Spinal cord (tissue), 10 donors: Measurements from ENCODE around the gene GARIN5A. TPM values are rescaled to one million over a fixed set of nuclear protein-coding genes. Genes with fewer than 3 reads are reported as not detected.

Source experiments
- DNase-seq, 6 donors: peaks; one replicate each; pipeline versions ENCODE4 v3.0.0 to v3.0.0-alpha.2; 2013 to 2015; ENCODE audit warnings: low spot score in 6 of 6, low read depth in 4 of 6
- H3K27ac ChIP-seq: one replicate; pipeline ENCODE4 v1.5.1; 2013; ENCODE audit warnings: low read depth, low read length, control low read depth
- H3K27me3 ChIP-seq: one replicate; pipeline ENCODE4 v1.6.1; 2013; ENCODE audit warnings: low read length; ENCODE audit not compliant: control insufficient read depth, insufficient read depth
- H3K36me3 ChIP-seq: one replicate; pipeline ENCODE4 v1.6.1; 2013; ENCODE audit warnings: low read length; ENCODE audit not compliant: control insufficient read depth, insufficient read depth
- H3K4me1 ChIP-seq: one replicate; pipeline ENCODE4 v1.6.1; 2013; ENCODE audit warnings: low read length; ENCODE audit not compliant: control insufficient read depth, insufficient read depth
- H3K4me3 ChIP-seq: one replicate; pipeline ENCODE4 v1.5.1; 2013; ENCODE audit warnings: low read depth, low read length, control low read depth
- H3K9me3 ChIP-seq: one replicate; pipeline ENCODE4 v1.6.1; 2013; ENCODE audit warnings: low read length; ENCODE audit not compliant: control insufficient read depth, insufficient read depth
- WGBS: methylation state at CpG from one replicate; pipeline ENCODE4 v1.1.5; 2013; ENCODE audit warnings: missing lambda C conversion rate; ENCODE audit not compliant: insufficient coverage; 5-methylcytosine and 5-hydroxymethylcytosine counted together
- polyA plus RNA-seq, 2 donors: library from polyadenylated mRNA; unstranded; fragments of 120-200 nt; gene quantifications; one replicate each; pipeline ENCODE4 v1.2.1, GENCODE V29; 2013; ENCODE audit not compliant: insufficient read length in 2 of 2
- total RNA-seq, 2 donors: library from RNA; depleted of rRNA in 1 of 2; stranded (reverse); fragments of 120-200 nt in 1 of 2; fragments of >200 nt in 1 of 2; gene quantifications; one replicate each; pipeline versions ENCODE4 v1.2.3 to v1.2.4, GENCODE V29; 2013 to 2014
- donor health status: healthy.

GARIN5A gene
- total and polyA plus RNA-seq, 4 donors = 4.2 to 14.1 (median 8.7) TPM

DNA sequence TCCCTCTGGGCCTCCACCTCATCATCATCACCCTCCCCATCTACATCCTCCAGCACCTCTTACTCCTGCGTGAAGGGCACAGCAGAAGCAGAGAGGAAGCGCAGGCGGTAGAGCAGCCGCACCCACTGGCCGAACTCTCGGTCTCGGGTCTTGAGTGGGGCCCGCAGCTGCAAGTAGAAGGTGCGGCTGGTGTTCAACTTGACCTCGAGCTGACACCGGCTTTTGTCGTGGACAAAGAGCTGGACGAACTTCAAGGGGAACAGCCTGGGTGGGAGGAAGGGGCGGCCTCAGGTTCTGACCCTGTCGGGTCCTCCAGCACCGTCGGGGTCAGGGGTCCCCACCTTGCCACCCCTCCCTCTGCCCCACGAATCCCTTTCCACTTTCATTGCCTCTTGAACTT is 9.1 kb downstream of the GARIN5A start:
- Histone ChIP-seq H3K9me3 (no peaks in the 10 kb centered on the region), H3K4me3 (no peak overlapping the region), H3K4me1 (peaks cover 12% of the 10 kb centered on the region), H3K36me3 (peaks cover 9% of the 10 kb centered on the region), H3K27me3 (no peaks in the 10 kb centered on the region), H3K27ac (no peak overlapping the region)
- DNase-seq = no peak
- 77% methylated on average over 18 of the region's 18 CpGs for WGBS

DNA sequence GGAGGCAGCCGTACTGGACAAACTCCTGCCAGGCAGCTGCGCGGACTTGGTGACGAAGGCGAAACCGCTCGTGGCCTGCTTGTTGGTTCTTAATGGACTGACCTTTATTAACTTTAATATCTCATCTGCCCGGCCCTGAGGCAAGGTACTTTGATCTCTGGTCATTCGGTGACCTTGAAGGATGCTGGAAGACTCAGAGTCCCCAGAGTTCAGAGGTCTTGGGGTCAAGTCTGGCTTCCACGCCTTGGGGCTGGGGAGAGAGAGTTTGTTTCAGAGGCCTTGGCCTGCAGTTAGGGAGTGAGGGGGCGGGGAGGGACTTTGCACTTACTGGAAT is 10.0 kb downstream of the GARIN5A start:
- Histone ChIP-seq H3K27me3 (no peaks in the 10 kb centered on the region), H3K27ac (no peak overlapping the region), H3K9me3 (no peaks in the 10 kb centered on the region), H3K4me1 (peaks cover 12% of the 10 kb centered on the region), H3K4me3 (no peak overlapping the region), H3K36me3 (peaks cover 9% of the 10 kb centered on the region)
- 59% methylated on average over 4 of the region's 11 CpGs for WGBS
- DNase-seq = no peak

- Histone ChIP-seq H3K36me3 (peaks cover 9% of the 10 kb centered on the region), H3K27ac (no peak overlapping the region), H3K9me3 (no peaks in the 10 kb centered on the region), H3K4me1 (peaks cover 12% of the 10 kb centered on the region), H3K27me3 (no peaks in the 10 kb centered on the region), H3K4me3 (no peak overlapping the region)
- DNase-seq = peak in 1 of 6 donors; percentile 31
- 25% methylated on average over 26 of the region's 29 CpGs for WGBS
Measured at GRCh38 chr19:50465986-50466705, 10.5 kb downstream of the GARIN5A start.

DNA sequence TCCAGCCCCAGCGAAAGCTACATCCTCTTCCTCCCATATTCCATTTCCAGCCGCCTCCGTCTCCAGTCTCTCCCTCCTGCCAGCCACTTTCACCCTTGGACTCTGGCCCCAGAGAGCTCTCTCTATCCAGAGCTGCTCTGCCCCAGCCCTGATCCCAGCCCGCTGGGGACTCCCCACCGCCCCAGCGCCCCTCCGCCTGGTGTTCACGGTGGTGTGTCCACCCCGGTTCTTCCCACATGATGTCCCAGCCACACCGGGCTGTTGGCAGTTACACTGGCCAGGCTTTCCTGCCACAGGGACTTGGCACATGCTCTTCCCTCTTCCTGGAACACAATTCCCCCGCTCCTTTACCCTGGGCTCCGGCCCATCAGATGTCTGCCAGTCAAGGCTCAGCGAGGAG is 11.6 kb downstream of the GARIN5A start:
- Histone ChIP-seq H3K9me3 (no peaks in the 10 kb centered on the region), H3K4me1 (peaks cover 12% of the 10 kb centered on the region), H3K27me3 (peaks cover 1% of the 10 kb centered on the region), H3K36me3 (peaks cover 9% of the 10 kb centered on the region), H3K27ac (no peak overlapping the region), H3K4me3 (no peak overlapping the region)
- no peak for DNase-seq
- 91% methylated on average over 13 of the region's 13 CpGs for WGBS

DNA sequence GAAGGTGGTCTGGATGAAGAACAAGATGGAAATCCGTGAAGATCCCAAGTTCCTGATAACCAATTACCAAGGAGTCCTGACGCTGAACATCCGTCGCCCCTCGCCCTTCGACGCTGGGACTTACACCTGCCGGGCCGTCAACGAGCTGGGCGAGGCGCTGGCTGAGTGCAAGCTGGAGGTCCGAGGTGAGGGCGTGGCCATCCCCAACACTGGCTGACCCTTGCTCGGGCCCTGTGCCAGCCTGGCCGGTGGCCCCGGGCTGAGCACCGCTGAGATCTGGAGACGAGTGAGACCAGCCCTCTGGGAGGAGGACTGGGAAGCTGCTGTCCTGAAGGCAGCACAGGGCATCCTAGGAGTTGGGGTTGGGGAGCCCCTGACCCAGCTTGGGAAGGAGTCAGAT is 12.3 kb downstream of the GARIN5A start:
- 92% methylated on average over 19 of the region's 19 CpGs for WGBS
- H3K27ac ChIP-seq = no peak overlapping the region
- no peak overlapping the region for H3K4me3 ChIP-seq
- H3K36me3 ChIP-seq = peaks cover 9% of the 10 kb centered on the region
- H3K9me3 ChIP-seq = no peaks in the 10 kb centered on the region
- peaks cover 3% of the 10 kb centered on the region for H3K27me3 ChIP-seq
- no peak for DNase-seq
- peaks cover 12% of the 10 kb centered on the region for H3K4me1 ChIP-seq

DNA sequence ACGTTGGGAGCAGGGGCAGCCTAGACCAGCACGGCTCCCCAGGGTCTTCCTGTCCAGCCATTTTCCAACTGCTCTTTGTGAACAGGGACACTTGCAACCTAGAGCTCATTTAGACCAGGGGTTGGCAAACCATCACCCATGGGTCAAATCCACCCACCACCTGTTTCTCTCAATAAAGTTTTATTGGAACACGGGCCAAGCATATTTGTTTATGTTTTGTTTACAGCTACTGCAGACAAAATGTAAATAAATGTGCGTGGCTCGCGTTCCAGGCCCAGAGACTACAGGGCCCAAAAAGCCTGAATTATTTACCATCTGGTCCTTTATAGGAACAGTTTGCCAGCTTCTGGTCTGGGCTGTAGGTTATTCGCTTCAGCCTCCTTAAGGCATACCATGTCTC is 13.7 kb downstream of the GARIN5A start:
- WGBS = 81% methylated on average over 7 of the region's 7 CpGs
- Histone ChIP-seq H3K27me3 (peaks cover 11% of the 10 kb centered on the region), H3K9me3 (no peaks in the 10 kb centered on the region), H3K36me3 (peaks cover 9% of the 10 kb centered on the region), H3K4me1 (peaks cover 17% of the 10 kb centered on the region), H3K27ac (no peak overlapping the region), H3K4me3 (no peak overlapping the region)
- DNase-seq = no peak

GRCh38 chr19:50461066-50461875 is 15.4 kb downstream of the GARIN5A start:
- Histone ChIP-seq H3K27me3 (peaks cover 16% of the 10 kb centered on the region), H3K9me3 (no peaks in the 10 kb centered on the region), H3K4me1 (peaks cover 10% of the 10 kb centered on the region), H3K36me3 (peaks cover 7% of the 10 kb centered on the region), H3K27ac (no peak overlapping the region), H3K4me3 (no peak overlapping the region)
- 30% methylated on average over 18 of the region's 28 CpGs for WGBS
- peak in 5 of 6 donors; percentile 23 to 79 (median 35) for DNase-seq

GRCh38 chr19:50460161-50460765 is 16.4 kb downstream of the GARIN5A start:
- 47% methylated on average over 13 of the region's 13 CpGs for WGBS
- H3K36me3 ChIP-seq = peaks cover 6% of the 10 kb centered on the region
- no peak overlapping the region for H3K27ac ChIP-seq
- peaks cover 16% of the 10 kb centered on the region for H3K27me3 ChIP-seq
- no peak overlapping the region for H3K4me3 ChIP-seq
- H3K4me1 ChIP-seq = peaks cover 5% of the 10 kb centered on the region
- no peaks in the 10 kb centered on the region for H3K9me3 ChIP-seq
- DNase-seq = no peak

DNA sequence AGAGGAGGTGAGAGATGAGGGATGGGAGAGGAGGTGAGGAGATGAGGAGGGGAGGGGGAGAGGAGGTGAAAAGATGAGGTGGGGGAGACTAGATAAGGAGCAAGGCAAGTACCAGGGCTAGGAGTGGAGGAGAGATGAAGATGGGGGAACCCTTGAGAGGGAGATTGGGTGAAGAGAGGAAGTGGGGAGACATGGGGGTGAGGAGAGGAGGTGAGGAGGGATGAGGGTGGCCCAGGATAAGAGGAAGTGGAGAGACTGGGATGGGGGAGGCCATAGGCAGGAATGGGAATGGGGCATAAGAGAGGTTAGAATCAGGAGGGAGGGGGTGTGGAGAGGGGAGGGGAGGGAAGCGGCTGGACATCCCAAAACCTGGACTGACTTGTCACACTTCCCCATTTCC is 17.0 kb downstream of the GARIN5A start:
- no CpG with 5 or more reads among the region's 1 CpG for WGBS
- H3K27ac ChIP-seq = no peak overlapping the region
- no peaks in the 10 kb centered on the region for H3K9me3 ChIP-seq
- H3K36me3 ChIP-seq = peaks cover 3% of the 10 kb centered on the region
- H3K4me1 ChIP-seq = peaks cover 5% of the 10 kb centered on the region
- peaks cover 16% of the 10 kb centered on the region for H3K27me3 ChIP-seq
- no peak overlapping the region for H3K4me3 ChIP-seq
- DNase-seq = no peak
